Renal cortex interstitium (tissue), 11 donors: ENCODE results near the gene RYR1. TPM values are rescaled to one million over a fixed set of nuclear protein-coding genes. Genes with fewer than 3 reads are reported as not detected.
"Not testable (repeated sequence)": the region's sequence is repeated elsewhere in the genome, so short reads cannot be mapped to it uniquely, and the experiment has no call there.

Source experiments
- DNase-seq, 11 donors: peaks; one replicate each; pipeline ENCODE4 v3.0.0-alpha.2; 2013; ENCODE audit warnings: low read depth in 9 of 11, low spot score in 4 of 11; ENCODE audit errors: extremely low read depth in 1 of 11
- polyA plus RNA-seq, 3 donors: library from polyadenylated mRNA; unstranded; fragments of 120-200 nt; gene quantifications; one replicate each; pipeline ENCODE4 v1.2.1, GENCODE V29; 2013; ENCODE audit not compliant: insufficient read length in 3 of 3

Gene RYR1
- polyA plus RNA-seq, 3 donors = 4.4 to 7.1 (median 5.3) TPM

DNA sequence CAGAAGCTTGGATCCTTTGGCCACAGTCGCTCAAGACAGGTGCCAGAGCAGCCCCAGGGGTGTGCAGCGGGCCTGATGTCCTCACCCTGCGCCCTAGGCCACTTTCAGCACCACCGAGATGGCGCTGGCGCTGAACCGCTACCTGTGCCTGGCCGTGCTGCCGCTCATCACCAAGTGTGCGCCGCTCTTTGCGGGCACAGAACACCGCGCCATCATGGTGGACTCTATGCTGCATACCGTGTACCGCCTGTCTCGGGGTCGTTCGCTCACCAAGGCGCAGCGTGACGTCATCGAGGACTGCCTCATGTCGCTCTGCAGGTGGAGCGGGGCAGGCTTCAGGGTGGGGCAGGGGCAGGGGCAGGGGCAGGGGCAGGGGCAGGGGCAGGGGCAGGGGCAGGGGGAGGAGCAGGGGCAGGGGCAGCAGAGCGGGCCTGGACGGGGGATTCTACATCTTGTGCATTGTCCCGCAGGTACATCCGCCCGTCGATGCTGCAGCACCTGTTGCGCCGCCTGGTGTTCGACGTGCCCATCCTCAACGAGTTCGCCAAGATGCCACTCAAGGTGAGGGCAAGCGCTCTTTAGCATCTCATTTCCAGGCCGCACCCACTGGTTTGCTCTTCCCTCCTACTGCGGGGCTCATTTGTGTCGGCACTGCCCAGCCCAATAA is 69.1 kb downstream of the RYR1 start:
- no peak for DNase-seq

DNA sequence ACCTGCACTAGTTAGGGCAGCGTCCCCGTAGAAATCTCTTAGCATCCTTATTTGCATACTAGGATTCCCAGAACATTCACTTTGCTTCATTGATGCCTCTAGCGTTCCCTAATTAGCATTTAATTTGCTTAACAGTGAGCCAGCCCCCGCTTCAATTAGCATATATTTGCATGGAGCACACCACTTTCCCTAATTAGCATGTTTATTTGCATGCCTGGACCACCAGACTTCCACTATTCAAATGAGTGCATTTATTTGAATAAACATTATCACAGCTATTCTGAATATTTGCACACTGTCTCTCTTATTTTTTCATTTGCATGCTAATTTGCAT is 69.6 kb downstream of the RYR1 start:
- DNase-seq = no peak

DNA sequence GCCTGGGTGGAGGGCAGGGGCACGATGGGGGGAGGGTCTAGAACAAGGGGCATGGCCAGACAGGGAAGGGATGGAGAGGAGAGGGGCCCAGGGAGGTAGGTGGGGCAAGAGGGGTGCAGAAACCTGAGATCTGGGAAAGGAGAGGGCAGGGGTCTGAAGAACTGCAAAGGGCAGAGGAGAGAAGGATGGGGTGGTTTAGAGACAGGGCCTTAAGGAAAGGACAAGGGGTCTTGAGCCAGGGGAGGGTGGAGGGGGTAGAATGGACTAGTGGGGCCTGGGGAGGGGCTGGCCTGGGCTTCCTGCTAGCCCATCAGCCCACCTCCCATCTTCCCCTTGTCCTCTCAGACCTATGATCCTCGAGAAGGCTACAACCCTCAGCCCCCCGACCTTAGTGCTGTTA is 72.5 kb downstream of the RYR1 start:
- no peak for DNase-seq

DNA sequence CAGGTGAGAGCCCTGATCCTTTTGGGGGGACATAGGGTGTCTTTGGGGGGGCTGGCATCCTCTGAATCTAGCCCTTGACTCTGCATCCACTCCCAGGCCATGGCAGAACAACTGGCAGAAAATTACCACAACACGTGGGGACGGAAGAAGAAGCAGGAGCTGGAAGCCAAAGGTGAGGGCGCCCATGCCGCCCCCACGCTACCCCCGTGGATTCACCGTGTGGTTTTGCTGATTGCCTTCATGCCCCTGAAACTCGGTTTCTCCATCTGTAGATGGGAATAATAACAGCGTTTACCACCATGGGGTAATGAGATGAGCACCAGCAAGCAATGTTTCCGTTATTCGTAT is 72.9 kb downstream of the RYR1 start:
- DNase-seq = no peak

DNA sequence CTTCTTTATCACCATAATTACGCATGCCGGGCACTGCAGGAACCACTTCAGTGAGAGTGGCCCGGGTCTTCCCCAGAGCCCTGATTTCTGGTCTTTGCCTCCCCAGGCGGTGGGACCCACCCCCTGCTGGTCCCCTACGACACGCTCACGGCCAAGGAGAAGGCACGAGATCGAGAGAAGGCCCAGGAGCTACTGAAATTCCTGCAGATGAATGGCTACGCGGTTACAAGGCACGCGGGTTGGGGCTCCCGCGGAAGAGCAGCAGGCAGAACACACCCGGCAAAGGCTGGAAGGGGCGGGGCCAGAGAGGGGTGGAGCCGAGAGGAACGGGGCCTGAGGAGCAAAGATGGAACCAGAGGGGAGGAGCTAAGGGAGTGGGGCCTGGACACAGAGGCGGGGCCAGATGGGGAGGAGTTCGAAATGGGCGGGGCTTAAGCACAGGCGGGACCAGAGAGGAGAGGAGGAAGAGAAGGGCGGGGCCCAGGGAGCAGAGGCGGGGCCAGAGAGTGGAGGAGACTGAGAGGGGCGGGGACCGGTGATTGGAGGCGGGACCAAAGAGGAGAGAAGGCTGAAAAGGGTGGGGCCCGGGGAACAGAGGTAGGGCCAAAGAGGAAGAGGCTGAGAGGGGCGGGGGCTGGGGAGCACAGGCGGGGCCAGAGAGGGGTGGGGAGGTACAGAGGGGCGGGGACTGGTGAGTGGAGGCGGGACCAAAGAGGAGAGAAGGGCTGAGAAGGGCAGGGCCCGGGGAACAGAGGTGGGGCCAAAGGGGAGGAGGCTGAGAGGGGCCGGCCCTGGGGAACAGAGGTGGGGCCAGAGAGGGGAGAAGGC is 73.4 kb downstream of the RYR1 start:
- DNase-seq = peak in 9 of 11 donors; percentile 4 to 45 (median 20)

DNA sequence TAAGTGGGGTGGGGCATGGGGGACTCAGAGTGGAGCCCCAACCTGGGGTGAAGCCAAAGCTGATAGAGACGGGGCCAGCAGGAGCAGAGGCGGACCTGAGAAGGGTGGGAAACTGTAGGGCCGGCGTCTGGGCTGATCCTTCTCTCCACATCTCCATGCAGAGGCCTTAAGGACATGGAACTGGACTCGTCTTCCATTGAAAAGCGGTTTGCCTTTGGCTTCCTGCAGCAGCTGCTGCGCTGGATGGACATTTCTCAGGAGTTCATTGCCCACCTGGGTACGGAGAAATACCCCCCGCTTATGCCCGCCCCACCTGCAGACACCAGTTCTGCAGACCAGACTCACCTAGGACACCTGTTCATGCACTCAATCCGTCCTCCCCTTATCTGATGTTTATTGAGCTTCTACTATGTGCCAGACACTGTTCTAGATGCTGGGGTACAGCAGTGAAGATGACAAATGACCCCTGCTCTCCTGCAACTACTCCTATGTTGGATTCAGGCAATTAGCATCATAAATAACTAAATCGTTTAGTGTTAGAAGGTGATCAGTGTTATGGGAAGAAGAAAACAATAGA is 74.1 kb downstream of the RYR1 start:
- DNase-seq = no peak

DNA sequence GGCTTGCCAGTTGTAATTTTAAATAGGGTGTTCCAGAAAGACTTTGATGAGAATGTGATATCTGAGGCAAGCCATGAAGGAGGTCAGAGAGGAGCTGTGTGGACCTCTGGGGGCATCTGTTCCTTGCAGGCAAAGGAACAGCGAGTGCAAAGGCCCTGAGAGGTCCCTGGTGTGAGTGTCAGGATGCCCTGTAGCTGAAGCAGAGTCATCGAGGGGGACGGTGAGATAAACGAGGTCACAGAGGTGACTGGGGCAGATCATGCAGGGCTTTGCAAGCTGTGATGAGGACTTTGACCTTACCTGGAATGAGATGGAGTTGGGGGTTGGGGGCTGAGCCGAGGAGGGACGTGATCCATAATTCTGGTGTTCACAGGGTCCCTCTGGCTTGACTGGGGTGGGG is 75.0 kb downstream of the RYR1 start:
- no peak for DNase-seq

DNA sequence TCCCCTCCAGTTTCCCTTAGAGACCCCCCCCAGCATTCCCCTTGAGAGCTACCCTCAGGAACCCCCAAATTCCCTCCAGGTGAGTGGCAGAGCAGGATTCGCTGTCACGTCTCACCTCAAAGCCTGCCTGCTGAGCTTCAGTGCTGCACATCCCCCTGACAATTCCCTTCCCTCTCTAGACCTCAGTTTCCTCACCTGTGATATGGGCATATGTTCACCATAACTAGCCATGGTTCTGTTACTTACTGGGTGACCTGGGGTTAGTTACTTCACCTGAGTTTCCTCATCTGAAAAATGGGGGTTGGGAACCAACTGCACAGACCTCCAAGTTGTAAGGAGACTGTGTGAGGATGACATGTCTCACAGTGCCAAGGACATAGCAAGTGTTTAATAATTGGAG is 75.5 kb downstream of the RYR1 start:
- no peak for DNase-seq

DNA sequence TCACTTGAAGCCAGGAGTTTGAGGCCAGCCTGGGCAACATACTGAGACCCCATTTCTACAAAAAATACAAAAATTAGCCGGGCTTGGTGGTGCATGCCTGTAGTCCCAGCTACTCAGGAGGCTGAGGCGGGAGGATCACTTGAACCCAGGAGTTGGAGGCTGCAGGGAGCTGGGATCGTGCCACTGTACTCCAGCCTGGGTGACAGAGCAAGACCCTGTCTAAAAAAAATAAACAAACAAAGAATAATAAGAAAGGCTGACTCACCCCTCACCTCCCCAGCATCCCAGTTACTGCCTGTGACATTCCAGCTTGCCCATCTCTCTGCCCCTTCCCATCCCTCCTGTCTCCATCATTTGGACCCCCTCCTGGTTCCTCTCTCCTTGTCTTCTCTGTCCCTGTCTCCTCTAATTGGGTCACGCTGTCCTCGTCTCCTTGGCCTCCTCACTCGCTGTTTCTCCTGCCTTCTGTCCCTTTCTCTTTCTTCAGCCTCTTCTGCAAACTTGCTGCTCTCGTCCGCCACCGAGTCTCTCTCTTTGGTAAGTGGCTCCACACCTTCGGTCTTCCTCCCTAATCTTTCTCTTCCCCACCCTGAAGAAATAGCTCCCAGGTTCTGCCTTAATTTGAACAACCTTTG is 77.7 kb downstream of the RYR1 start:
- DNase-seq = no peak

DNA sequence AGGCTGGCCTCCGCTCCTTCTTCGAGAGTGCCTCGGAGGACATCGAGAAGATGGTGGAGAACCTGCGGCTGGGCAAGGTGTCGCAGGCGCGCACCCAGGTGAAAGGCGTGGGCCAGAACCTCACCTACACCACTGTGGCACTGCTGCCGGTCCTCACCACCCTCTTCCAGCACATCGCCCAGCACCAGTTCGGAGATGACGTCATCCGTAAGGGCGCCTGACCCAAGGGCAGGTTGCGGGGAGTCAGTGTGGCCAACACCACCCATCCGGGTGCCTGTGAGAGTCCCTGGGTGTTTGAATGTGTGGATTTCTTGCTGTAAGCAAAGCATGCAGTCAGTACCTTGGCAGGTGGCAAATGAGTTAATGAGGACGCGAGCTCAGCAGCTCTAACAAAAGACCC is 78.8 kb downstream of the RYR1 start:
- DNase-seq = no peak

DNA sequence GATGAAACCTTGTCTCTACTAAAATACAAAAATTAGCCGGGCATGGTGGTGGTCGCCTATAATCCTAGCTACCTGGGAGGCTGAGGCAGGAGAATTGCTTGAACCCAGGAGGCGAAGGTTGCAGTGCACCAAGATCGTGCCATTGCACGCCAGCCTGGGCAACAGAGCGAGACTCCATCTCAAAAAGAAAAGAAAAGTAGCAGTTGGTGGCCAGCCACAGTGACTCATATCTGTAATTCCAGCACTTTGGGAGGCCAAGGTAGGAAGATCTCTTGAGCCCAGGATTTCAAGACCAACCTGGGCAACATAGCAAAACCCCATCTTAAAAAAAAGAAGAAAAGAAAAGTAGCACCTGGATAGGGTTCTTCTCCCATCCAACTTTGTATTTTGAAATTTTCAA is 79.7 kb downstream of the RYR1 start:
- DNase-seq = not testable (repeated sequence)

DNA sequence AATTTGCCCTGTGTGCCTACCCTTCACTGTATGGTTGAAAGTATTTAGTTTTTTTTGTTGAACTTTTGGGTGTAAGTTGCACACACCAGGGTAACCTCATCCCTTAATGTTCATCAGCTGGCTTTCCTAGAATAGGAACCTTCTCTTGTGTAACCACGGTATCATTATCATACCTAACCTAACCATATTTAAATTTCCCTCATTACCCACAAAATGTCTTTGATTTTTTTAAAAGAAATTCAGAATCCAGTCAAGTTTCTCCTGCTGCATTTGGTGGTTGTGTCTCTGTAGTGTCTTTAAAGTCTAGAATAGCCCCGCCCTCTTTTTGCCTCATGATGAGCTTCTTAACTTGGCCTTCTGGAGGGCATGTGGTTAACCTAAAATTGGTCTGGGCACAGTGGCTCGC is 80.3 kb downstream of the RYR1 start:
- no peak for DNase-seq

DNA sequence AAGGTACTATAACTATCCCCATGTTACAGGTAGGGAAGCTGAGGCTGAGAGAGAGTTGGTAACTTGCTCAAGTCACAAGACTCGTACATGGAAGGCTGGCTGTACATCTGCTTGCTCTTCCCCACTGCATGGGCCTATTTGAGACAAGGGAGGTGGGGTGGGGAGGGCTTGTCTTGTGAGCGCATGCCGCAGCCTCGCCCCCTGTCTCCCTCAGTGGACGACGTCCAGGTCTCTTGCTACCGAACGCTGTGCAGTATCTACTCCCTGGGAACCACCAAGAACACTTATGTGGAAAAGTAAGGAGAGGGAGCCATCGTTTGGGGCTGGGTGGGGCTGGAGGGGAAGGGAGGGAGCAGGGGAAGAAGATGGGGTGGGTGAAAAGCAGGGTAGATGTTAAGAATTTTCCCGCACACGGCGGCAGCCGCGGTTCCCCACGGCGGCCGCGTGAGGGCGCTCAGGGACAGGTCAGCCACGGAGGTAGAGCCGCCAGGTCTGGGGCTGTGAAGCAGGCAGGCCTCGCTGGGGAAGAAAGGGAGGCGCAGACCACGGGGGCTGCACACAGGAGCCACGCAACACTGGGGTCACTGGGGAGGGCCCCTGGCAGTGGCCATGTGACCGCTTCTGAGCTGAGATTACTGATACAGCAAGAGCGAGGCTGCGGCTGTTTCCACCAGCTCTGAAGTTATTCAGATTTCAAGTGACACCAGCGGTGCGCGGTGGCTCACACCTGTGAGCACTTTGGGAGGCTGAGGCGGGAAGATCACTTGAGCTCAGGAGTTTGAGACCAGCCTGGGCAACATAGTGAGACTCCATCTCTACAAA is 81.5 kb downstream of the RYR1 start:
- peak; percentile 26 to 55 (median 45) for DNase-seq

DNA sequence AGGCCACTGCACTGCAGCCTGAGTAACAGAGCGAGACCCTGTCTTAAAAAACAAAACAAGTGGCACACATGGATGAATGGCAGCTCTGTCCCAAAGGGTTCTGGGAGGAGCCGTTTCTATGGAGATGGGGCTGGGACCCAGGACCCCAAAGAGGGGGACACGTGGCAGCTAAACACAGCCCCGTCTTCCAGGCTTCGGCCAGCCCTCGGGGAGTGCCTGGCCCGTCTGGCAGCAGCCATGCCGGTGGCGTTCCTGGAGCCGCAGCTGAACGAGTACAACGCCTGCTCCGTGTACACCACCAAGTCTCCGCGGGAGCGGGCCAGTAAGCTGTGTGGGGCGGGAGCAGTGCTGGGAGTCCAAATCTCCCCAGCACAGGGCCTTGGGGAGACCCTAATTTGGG is 82.4 kb downstream of the RYR1 start:
- DNase-seq = no peak

DNA sequence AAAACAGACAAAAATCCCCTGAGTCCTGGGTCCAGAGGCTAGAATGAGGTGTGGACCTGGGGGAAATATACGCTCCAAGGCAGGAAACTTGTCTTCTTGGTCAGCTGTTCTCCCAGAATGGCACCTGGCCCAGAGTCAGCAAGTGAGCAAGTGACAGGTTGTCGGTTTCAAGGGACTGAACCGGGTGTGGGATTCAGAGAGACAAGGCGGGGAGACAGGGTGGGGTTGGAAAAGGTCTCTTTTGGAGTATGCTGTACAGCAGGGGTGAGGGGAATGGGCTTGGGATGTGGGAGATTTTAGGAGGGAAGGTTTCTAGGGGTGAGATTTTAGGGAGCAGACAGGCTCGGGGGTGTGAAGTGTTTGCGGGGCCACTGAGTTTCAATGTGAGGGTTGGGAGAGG is 83.3 kb downstream of the RYR1 start:
- no peak for DNase-seq

DNA sequence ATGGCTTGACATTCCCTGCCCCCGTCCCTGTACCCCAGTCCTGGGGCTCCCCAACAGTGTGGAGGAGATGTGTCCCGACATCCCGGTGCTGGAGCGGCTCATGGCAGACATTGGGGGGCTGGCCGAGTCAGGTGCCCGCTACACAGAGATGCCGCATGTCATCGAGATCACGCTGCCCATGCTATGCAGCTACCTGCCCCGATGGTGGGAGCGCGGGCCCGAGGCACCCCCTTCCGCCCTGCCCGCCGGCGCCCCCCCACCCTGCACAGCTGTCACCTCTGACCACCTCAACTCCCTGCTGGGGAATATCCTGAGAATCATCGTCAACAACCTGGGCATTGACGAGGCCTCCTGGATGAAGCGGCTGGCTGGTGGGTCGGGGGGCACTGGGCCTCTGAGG is 83.8 kb downstream of the RYR1 start:
- no peak for DNase-seq

DNA sequence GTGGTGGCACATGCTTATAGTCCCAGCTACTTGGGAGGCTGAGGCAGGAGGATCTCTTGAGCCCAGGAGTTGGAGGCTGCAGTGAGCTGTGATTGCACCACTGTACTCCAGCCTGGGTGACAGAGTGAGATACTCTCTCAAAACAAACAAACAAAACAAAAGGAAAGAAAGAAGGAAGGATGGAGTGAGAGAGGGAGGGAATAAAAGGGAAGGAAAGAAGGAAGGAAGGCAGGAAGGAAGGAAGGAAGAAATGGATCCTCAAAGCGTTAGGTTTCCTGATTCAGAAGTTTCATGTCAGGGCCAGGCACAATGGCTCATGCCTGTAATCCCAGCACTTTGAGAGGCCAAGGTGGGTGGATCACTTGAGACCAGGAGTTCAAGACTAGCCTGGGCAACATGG is 84.5 kb downstream of the RYR1 start:
- DNase-seq = not testable (repeated sequence)

DNA sequence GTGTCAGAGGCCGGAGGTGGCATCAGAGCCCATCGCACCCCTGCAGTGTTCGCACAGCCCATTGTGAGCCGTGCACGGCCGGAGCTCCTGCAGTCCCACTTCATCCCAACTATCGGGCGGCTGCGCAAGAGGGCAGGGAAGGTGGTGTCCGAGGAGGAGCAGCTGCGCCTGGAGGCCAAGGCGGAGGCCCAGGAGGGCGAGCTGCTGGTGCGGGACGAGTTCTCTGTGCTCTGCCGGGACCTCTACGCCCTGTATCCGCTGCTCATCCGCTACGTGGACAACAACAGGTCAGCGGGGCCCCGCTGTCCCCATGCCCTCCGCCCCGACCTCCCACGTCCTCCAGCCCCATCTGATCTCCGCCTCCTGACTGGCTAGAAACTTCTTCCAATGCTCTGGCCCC is 85.7 kb downstream of the RYR1 start:
- DNase-seq = no peak

DNA sequence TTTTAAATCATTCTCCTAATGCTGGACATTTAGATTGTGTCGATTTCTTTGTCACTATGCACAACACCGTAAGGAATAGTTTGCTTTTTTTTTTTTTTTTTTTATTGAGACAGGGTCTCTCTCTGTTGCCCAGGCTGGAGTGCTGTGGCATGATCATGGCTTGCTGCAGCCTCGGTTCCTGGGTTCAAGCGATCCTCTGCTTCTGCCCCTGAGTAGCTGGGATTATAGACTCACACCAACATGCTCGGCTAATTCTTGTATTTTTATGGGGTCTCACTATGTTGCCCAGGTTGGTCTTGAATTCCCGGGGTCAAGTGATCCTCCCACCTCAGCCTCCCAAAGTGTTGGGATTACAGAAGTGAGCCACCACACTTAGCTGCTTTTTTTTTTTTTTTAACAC is 86.5 kb downstream of the RYR1 start:
- DNase-seq = no peak
